ENCODE measurements around the gene FAM221B. TPM values are rescaled to one million over a fixed set of nuclear protein-coding genes. Genes with fewer than 3 reads are reported as not detected.

Gene FAM221B
- total RNA-seq, 1 experiment from 2014 or later, result not detected

DNA sequence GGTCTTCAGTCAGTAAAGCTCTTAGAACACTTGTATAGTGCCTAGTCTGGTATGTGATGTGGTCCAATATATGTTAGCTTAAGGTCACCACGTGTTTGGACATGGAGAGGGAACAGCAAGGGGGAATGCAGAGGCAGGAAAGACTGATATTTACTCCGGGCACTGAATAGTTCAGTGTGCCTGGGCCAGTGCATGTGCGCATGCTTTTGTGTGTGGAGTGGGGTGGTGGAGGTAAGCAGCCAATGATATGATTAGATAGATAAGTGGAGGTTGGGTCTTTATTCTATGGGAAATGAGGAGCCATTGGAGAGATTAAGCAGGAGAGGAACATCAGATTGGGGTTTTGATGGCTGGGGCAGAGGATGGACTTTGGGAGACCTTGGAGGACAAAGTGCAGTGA lies 27.7 kb upstream of the FAM221B start:
- CTCF ChIA-PET, result no interaction called here
- BruUV-seq (replicated peaks), result no TSS peak
- intact Hi-C loops (cut with micrococcal nuclease; ENCODE audit: unreplicated experiment), result no loop called here
- Histone ChIP-seq H3K4me3 (ENCODE audit: low read depth, low read length, poor library complexity, severe bottlenecking) (no peak overlapping the region), H3K27ac (ENCODE audit: low read depth, low read length, poor library complexity, severe bottlenecking) (no peak overlapping the region), H3K9me3 (ENCODE audit: low read depth, low read length, poor library complexity, severe bottlenecking) (no peaks in the 10 kb centered on the region), H3K4me1 (ENCODE audit: insufficient read depth, low read length, poor library complexity, severe bottlenecking) (no peaks in the 10 kb centered on the region), H3K36me3 (ENCODE audit: insufficient read depth, low read length, poor library complexity, severe bottlenecking) (no peaks in the 10 kb centered on the region), H3K27me3 (replicated peaks; ENCODE audit: insufficient read depth, low read depth, low read length, poor library complexity) (no peaks in the 10 kb centered on the region)
- POLR2A ChIA-PET (ENCODE audit: low non-redundant PET), result no interaction called here
- TF ChIP-seq, protein P1, sequence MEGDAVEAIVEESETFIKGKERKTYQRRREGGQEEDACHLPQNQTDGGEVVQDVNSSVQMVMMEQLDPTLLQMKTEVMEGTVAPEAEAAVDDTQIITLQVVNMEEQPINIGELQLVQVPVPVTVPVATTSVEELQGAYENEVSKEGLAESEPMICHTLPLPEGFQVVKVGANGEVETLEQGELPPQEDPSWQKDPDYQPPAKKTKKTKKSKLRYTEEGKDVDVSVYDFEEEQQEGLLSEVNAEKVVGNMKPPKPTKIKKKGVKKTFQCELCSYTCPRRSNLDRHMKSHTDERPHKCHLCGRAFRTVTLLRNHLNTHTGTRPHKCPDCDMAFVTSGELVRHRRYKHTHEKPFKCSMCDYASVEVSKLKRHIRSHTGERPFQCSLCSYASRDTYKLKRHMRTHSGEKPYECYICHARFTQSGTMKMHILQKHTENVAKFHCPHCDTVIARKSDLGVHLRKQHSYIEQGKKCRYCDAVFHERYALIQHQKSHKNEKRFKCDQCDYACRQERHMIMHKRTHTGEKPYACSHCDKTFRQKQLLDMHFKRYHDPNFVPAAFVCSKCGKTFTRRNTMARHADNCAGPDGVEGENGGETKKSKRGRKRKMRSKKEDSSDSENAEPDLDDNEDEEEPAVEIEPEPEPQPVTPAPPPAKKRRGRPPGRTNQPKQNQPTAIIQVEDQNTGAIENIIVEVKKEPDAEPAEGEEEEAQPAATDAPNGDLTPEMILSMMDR (conservative IDR thresholded peaks at IDR 0.05; ENCODE audit: low read depth, low read length), result no peak
- no peak for TF ChIP-seq EZH2 (IDR thresholded peaks at IDR 0.05; ENCODE audit: borderline replicate concordance, low read depth, low read length, poor library complexity, severe bottlenecking)
- no peak for DNase-seq (ENCODE audit: low spot score)

DNA sequence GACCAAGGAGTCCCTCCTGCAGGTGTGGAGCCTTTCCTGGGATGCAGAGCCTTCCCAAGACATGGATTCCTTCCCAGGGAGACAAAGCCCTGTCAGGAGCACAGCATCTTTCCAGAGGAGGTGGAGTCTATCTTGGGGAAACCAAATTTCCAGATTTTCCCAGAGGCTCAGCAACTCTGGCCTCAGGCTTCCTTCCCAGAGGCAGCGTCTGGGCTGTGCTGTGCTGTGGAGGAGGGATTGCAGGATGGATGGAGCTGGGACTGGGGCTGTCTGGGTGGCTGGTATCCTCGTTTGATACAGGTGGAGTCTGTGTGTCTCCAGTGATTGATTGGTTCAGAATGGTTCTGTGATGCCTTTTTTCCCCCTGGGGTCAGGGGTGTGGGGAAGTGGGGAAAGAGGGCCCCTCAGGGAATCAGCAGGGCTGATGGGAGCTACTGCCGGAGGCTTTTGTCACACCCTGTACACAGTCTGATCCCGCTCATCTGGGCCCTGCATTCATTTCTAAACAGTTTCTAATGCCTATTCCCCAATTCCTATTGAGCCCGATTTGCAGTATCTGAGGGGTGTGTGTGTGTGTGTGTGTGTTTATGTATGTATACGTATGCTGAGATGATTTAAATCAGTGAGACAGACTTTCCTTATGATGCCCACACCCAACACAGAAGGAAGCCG lies 25.7 kb upstream of the FAM221B start:
- POLR2A ChIA-PET (ENCODE audit: low non-redundant PET), result no interaction called here
- intact Hi-C loops (cut with micrococcal nuclease; ENCODE audit: unreplicated experiment), result no loop called here
- H3K9me3 ChIP-seq (ENCODE audit: low read depth, low read length, poor library complexity, severe bottlenecking), result no peaks in the 10 kb centered on the region
- CTCF ChIA-PET, result no interaction called here
- no TSS peak for BruUV-seq (replicated peaks)
- no peaks in the 10 kb centered on the region for H3K4me1 ChIP-seq (ENCODE audit: insufficient read depth, low read length, poor library complexity, severe bottlenecking)
- no peak for TF ChIP-seq EZH2 (IDR thresholded peaks at IDR 0.05; ENCODE audit: borderline replicate concordance, low read depth, low read length, poor library complexity, severe bottlenecking)
- TF ChIP-seq, protein P1 (conservative IDR thresholded peaks at IDR 0.05; ENCODE audit: low read depth, low read length), result no peak
- no peaks in the 10 kb centered on the region for H3K27me3 ChIP-seq (replicated peaks; ENCODE audit: insufficient read depth, low read depth, low read length, poor library complexity)
- H3K27ac ChIP-seq (ENCODE audit: low read depth, low read length, poor library complexity, severe bottlenecking), result no peak overlapping the region
- DNase-seq (ENCODE audit: low spot score), result no peak
- no peak overlapping the region for H3K4me3 ChIP-seq (ENCODE audit: low read depth, low read length, poor library complexity, severe bottlenecking)
- H3K36me3 ChIP-seq (ENCODE audit: insufficient read depth, low read length, poor library complexity, severe bottlenecking), result no peaks in the 10 kb centered on the region

GRCh38 chr9:35852876-35853865 lies 24.6 kb upstream of the FAM221B start:
- BruUV-seq (replicated peaks), result no TSS peak
- Histone ChIP-seq H3K36me3 (ENCODE audit: insufficient read depth, low read length, poor library complexity, severe bottlenecking) (no peaks in the 10 kb centered on the region), H3K9me3 (ENCODE audit: low read depth, low read length, poor library complexity, severe bottlenecking) (no peaks in the 10 kb centered on the region), H3K27me3 (replicated peaks; ENCODE audit: insufficient read depth, low read depth, low read length, poor library complexity) (no peaks in the 10 kb centered on the region), H3K4me3 (ENCODE audit: low read depth, low read length, poor library complexity, severe bottlenecking) (no peak overlapping the region), H3K4me1 (ENCODE audit: insufficient read depth, low read length, poor library complexity, severe bottlenecking) (no peaks in the 10 kb centered on the region), H3K27ac (ENCODE audit: low read depth, low read length, poor library complexity, severe bottlenecking) (no peak overlapping the region)
- no peak for DNase-seq (ENCODE audit: low spot score)
- POLR2A ChIA-PET (ENCODE audit: low non-redundant PET), result no interaction called here
- intact Hi-C loops (cut with micrococcal nuclease; ENCODE audit: unreplicated experiment), result no loop called here
- TF ChIP-seq, protein P1 (conservative IDR thresholded peaks at IDR 0.05; ENCODE audit: low read depth, low read length), result no peak
- TF ChIP-seq EZH2 (IDR thresholded peaks at IDR 0.05; ENCODE audit: borderline replicate concordance, low read depth, low read length, poor library complexity, severe bottlenecking), result no peak
- CTCF ChIA-PET, result no interaction called here
